Measurements from ENCODE around the gene DDX46.
"Not testable (repeated sequence)": the region's sequence is repeated elsewhere in the genome, so short reads cannot be mapped to it uniquely, and the experiment has no call there.

DDX46 gene

GRCh38 chr5:134840811-134841210, 82.2 kb downstream of the DDX46 start:
- DNase-seq (ENCODE audit: low read depth in 2 of 3, low spot score in 1 of 3), result no peak

- DNase-seq (ENCODE audit: low read depth in 2 of 3, low spot score in 1 of 3), result no peak
Observed at GRCh38 chr5:134844252-134844651, 85.7 kb downstream of the DDX46 start.

- no peak for DNase-seq (ENCODE audit: low read depth in 2 of 3, low spot score in 1 of 3)
Observed at GRCh38 chr5:134845335-134845851, 86.8 kb downstream of the DDX46 start.

- peak; percentile 79 to 90 (median 89) for DNase-seq (ENCODE audit: low read depth in 2 of 3, low spot score in 1 of 3)
Observed at GRCh38 chr5:134845852-134846640, 87.5 kb downstream of the DDX46 start, which contains the start of gene C5orf24. TSS of gene C5orf24 (plus strand) at chr5:134845968. CDS start at chr5:134854901, 8,933 bp downstream.

DNA sequence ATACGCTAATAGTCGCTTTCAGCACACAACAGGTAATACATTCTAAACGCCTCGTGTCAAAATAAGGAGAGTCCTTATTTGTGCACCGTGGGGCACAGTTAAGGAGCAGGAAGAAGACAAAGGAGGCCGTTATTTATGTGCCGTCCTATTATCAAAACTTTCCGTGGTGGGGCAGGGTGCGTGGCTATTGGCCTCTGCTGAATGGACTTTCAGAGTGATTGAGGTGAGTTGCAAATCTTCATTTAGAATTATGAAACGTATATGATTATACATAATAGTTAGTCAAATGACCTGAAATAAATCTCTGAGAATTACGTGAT, 88.0 kb downstream of the DDX46 start:
- DNase-seq (ENCODE audit: low read depth in 2 of 3, low spot score in 1 of 3), result peak in 1 of 3 donors; percentile 14

GRCh38 chr5:134849434-134849933, 90.9 kb downstream of the DDX46 start:
- not testable (repeated sequence) for DNase-seq (ENCODE audit: low read depth in 2 of 3, low spot score in 1 of 3)

DNA sequence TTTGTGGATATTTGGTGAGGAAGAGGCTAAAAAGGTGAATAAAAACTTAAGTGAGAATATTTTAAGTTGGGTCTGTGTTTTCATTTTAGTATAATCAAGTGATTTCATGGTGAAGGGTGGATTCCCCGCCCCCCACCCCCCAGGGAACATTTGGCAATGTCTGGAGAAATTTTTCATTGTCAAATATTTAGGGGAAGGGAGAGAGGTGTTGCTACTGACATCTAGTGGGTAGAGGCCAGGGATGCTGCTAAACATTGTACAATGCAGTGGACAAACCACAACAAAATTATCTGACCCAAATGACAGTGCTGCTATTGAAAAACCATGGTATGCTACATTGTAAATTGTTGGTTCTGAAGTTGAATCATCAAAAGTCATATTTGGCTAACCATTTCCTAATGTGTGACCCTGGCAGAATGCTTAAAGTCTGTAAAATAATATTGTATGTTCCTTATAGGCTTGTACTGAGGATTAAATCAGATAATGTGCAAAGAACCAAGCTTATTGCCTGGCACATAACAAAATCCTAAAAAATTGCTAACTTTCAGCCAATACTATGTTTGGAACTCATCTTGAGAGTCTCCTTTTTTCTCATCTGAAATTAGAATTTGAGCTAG, 92.8 kb downstream of the DDX46 start:
- no peak for DNase-seq (ENCODE audit: low read depth in 2 of 3, low spot score in 1 of 3)

- not testable (repeated sequence) for DNase-seq (ENCODE audit: low read depth in 2 of 3, low spot score in 1 of 3)
Observed at GRCh38 chr5:134856465-134856864, 97.9 kb downstream of the DDX46 start.

DNA sequence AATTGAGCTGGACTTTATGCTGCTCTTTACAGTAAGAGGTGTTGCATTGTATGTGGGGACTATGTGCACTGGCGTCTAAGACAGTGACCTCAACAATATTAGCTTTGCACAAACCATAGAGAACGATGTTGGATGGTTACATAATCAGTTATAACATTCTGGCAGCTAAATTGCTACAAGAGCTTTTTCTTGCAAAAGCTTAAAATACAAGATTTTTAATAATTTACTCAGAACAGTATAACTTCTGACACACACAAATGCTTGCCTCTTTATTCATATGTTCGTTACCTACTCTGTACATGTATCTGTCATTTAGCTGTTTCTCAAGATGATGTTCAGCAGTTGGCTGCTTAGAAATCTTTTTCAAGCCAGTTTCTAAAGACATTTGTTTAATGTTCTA, 98.8 kb downstream of the DDX46 start:
- DNase-seq (ENCODE audit: low read depth in 2 of 3, low spot score in 1 of 3), result no peak

DNA sequence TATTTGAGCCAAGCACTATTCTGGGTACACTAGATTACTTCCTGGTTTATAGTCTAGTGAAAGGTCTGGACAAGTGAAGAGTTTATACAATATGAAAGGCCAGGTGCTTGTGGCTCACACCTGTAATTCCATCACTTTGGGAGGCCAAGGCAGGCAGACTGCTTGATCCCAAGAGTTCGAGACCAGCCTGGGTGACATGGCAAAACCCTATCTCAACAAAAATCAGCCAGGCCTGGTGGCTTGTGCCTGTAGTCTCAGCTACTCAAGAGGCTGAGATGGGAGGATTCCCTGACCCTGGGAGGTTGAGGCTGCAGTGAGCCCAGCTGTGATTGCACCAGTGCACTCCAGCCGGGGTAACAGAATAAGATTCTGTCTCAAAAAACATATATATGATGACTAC, 106.1 kb downstream of the DDX46 start:
- no peak for DNase-seq (ENCODE audit: low read depth in 2 of 3, low spot score in 1 of 3)

GRCh38 chr5:134873494-134873893, 114.9 kb downstream of the DDX46 start:
- DNase-seq (ENCODE audit: low read depth in 2 of 3, low spot score in 1 of 3), result peak in 1 of 3 donors; percentile 24

GRCh38 chr5:134873987-134874830, 115.6 kb downstream of the DDX46 start, which contains the start of gene TXNDC15:
TSS of gene TXNDC15 (plus strand) at chr5:134874371. CDS start at chr5:134874428, 57 bp downstream.
- DNase-seq (ENCODE audit: low read depth in 2 of 3, low spot score in 1 of 3), result peak; percentile 66 to 76 (median 70)

DNA sequence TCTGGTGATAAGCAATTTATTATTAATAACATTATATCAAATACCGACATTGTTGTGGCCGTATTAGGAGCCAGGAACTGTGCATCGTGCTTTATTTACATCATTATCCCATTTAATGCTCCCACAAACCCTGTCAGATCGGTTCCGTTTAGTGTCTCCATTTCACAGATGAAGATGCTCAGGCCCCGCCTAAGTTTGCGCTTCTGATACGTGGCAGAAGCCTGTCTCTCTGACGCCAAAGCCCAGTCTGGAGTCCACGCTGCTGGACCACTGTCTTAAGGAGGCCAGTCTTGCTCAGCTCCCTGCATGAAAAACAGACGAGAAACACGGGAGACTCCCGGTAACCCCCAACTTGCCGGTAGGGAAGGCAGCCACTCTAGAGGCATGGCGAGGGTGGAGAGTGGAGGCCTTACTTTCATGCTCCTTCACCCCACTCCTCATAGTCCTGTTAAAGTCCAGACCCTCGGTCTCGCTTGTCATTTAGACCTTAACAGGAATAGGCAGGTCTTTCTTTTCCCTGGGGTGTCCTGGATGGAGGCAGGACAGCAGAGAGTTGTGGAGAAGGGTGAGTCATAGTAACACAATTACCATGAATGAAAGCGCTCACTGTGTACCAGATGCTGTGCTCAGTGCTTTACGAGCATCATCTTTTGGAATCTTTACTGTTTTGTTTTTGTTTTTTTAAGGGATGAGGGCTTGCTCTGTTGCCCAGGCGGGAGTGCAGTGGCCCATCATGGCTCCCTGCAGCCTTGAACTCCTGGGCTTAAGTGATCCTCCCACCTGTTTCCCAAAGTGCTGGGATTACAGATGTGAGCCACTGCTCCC, 116.5 kb downstream of the DDX46 start:
- DNase-seq (ENCODE audit: low read depth in 2 of 3, low spot score in 1 of 3), result peak in 2 of 3 donors; percentile 27 to 30

GRCh38 chr5:134877159-134877558, 118.6 kb downstream of the DDX46 start:
- DNase-seq (ENCODE audit: low read depth in 2 of 3, low spot score in 1 of 3), result no peak

DNA sequence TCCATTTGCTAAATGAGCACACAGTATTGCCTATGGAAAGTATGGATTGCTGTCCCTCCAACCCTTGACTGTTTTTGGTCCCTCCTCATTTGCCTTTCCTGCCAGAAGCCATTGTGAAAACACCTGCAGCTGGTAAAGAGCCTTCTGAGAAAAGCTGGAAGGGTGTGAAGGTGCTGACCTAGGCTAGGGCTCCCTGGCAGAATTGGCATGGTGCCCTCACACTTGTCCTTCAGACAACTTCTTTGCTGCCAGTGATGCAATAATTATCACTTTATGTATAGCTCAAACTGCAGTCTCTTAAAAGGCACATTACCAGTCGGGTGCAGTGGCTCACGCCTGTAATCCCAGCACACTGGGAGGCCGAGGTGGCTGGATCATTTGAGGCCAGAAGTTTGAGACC, 119.8 kb downstream of the DDX46 start:
- no peak for DNase-seq (ENCODE audit: low read depth in 2 of 3, low spot score in 1 of 3)

DNA sequence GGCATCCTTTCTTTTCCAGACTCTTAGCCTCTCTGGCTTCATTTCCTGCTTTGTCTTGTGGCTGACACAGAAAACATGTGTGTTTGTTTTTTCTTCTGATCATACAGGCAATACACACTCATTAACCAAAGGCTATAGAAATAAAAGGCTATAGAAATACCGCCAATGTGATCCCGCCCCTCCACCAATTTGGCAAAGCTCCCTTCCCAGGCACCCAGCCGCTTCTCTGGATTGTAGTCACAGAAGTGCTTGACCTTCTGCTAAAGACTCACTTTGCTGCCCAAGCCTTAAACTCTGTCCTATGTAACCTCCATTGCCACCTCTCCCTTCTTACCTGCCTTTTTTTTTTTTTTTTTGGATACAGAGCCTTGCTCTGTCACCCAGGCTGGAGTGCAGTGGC, 120.9 kb downstream of the DDX46 start:
- DNase-seq (ENCODE audit: low read depth in 2 of 3, low spot score in 1 of 3), result no peak

Measured in stimulated activated CD4-positive, alpha-beta T cell treated with anti-CD3 and anti-CD28 coated beads, Interleukin-12 subunit alpha, Interleukin-12 subunit beta, amount 100 ng/mL, for 48 hours (primary cell).